Measurements from ENCODE around the gene YWHAQ. TPM values are rescaled to one million over a fixed set of nuclear protein-coding genes. Genes with fewer than 3 reads are reported as not detected.

Gene YWHAQ
- total and polyA plus RNA-seq, 2 donors (not counting 1 experiment from before 2014, with no cell fraction given), result 68.7 to 126 TPM

GRCh38 chr2:9538000-9538507 lies 92.7 kb downstream of the YWHAQ start:
- DNase-seq, result peak; percentile 38
- peaks cover 66% of the 10 kb centered on the region for H3K4me1 Mint-ChIP-seq
- peak overlapping the region; percentile 46 for H3K4me2 ChIP-seq (replicated peaks; ENCODE audit: low read depth, low read length, poor library complexity, severe bottlenecking)

More at GRCh38 chr2:9538000-9538507, 92.7 kb downstream of the YWHAQ start:
- H3K36me3 ChIP-seq (replicated peaks in 1 of 2; ENCODE audit: control extremely low read depth in 1 of 2, control insufficient read depth in 1 of 2, extremely low read depth in 1 of 2, insufficient read depth in 2 of 2, low read length in 1 of 2), result peaks cover 4 to 18% of the 10 kb centered on the region in 2 experiments
- H2AFZ ChIP-seq (ENCODE audit: insufficient read depth, low read depth, low read length, poor library complexity, severe bottlenecking), result no peak overlapping the region
- H3K9me3 ChIP-seq (ENCODE audit: control extremely low read depth in 1 of 3, control insufficient read depth in 2 of 3, insufficient read depth in 1 of 3, low read length in 2 of 3), result peaks cover 0 to 4% (median 0%) of the 10 kb centered on the region in 3 donors
- H3K4me3 Mint-ChIP-seq, result peak overlapping the region; percentile 59
- intact Hi-C loops (cut with micrococcal nuclease), result loop anchor here (2.0 to 5.0 kb wide), 2 partner anchors 17 to 79 kb away; partner anchors contain the start of gene ADAM17
- no peak overlapping the region for H3K9ac ChIP-seq (ENCODE audit: low read length)
- no peaks in the 10 kb centered on the region for H3K27me3 Mint-ChIP-seq
- ChIA-PET CTCF (interaction anchor here (0.7 to 1.5 kb wide), 2 partner anchors 10 to 12 kb away, joined by 3 read pairs; no protein-coding TSS in a partner anchor), POLR2A (interaction anchor here (0.6 to 2.1 kb wide), 2 partner anchors 13 to 18 kb away, joined by 5 to 11 read pairs; partner anchors contain the start of gene ADAM17)
- H3K79me2 ChIP-seq (ENCODE audit: control insufficient read depth, insufficient read depth, low read length), result peaks cover 80% of the 10 kb centered on the region
- no peak for ATAC-seq (ENCODE audit: low read depth)
- H3K27ac Mint-ChIP-seq, result peak overlapping the region; percentile 59
- no peaks in the 10 kb centered on the region for H4K20me1 ChIP-seq (ENCODE audit: control insufficient read depth, insufficient read depth, low read length, poor library complexity, severe bottlenecking)
- peaks cover 43 to 64% of the 10 kb centered on the region in 2 donors for H3K4me1 ChIP-seq (ENCODE audit: control insufficient read depth in 2 of 2, insufficient read depth in 2 of 2, low read length in 2 of 2)
- WGBS (ENCODE audit: insufficient coverage), result no CpG with 5 or more reads among the region's 2 CpGs
- no peaks in the 10 kb centered on the region for H3K27me3 ChIP-seq (replicated peaks in 1 of 4; ENCODE audit: control extremely low read depth in 1 of 4, control insufficient read depth in 3 of 4, insufficient read depth in 4 of 4, low read length in 3 of 4)
- no peak for TF ChIP-seq EZH2 (IDR thresholded peaks at IDR 0.05; ENCODE audit: borderline replicate concordance, insufficient read depth, low read depth, low read length, poor library complexity, severe bottlenecking)
- TF ChIP-seq CTCF (IDR thresholded peaks at IDR 0.05), result no peak
- peak overlapping the region in 1 of 2 donors; percentile 67 for H3K27ac ChIP-seq (ENCODE audit: low read length in 2 of 2)
- no peak overlapping the region for H3K4me3 ChIP-seq (ENCODE audit: control extremely low read depth in 1 of 5, extremely low read depth in 1 of 5, insufficient read depth in 1 of 5, low read depth in 2 of 5, low read length in 4 of 5)
- no peaks in the 10 kb centered on the region for H3K9me3 Mint-ChIP-seq (ENCODE audit: insufficient read depth)

All from B cell (primary cell).